ENCODE results near the gene SYNPO2L. TPM values are rescaled to one million over a fixed set of nuclear protein-coding genes. Genes with fewer than 3 reads are reported as not detected.

SYNPO2L gene
- total and polyA plus RNA-seq, 2 donors: 0.06 to 0.79 TPM

DNA sequence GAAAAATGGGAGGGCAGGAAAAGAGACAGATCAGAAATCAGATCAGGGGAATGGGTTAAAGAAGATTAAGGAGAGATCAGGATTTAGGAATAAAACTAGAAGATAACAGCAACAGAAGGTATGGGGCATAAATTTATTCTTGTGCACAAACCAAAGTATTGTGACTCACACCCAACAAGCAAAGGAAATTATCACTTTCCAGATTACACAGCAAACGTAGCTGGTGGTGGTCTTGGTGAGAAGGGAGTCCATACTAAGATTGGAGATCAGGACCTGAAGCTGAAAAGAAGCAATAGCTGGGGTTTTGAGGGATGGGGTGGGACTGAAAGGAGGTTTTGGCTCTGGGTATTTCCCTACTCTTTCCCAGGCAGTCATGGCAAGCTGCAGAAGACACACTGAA is 11.1 kb downstream of the SYNPO2L start:
- DNase-seq (ENCODE audit: extremely low spot score): no peak
- 65% methylated on average over 1 of the region's 1 CpG for WGBS
- Histone ChIP-seq H3K27ac (ENCODE audit: low read depth) (no peak overlapping the region), H3K4me1 (ENCODE audit: insufficient read depth) (no peaks in the 10 kb centered on the region), H3K4me3 (ENCODE audit: low read depth, low read length) (no peak overlapping the region), H3K36me3 (ENCODE audit: insufficient read depth) (no peaks in the 10 kb centered on the region)

DNA sequence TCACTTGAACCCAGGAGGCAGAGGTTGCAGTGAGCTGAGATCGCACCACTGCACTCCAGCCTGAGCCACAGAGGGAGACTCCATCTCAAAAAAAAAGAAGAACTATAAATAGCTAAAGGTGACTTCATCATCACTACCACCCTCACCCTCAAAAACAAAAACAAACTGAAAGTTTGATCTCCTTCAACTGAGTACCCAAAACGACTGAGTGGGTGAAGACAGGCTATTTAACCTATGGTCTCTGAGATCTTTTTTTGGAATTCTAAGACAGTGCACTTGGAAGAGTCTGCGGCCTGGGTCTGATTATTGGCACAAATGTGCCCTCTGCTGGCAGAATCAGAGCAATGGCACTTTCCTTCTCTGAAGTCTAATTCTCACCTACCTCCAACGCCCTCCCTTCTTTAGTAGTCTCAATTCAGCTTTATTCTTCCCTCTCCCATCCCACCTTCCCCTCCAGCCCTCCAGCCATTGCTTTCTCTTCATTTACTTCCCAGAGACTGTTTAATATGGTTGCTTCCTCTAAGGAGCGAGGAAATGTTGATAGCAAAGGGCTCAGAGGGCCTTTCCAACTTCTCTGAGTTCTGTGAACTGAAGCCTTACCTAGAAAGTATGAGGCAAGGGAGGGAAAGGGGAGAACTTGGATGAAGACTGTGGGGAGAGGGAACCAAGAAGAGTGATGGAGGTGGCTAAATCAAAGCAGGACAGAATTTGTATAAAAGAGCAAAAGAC is 11.7 kb downstream of the SYNPO2L start:
- H3K4me1 ChIP-seq (ENCODE audit: insufficient read depth): no peaks in the 10 kb centered on the region
- H3K4me3 ChIP-seq (ENCODE audit: low read depth, low read length): no peak overlapping the region
- no peak overlapping the region for H3K27ac ChIP-seq (ENCODE audit: low read depth)
- 18% methylated on average over 5 of the region's 5 CpGs for WGBS
- no peaks in the 10 kb centered on the region for H3K36me3 ChIP-seq (ENCODE audit: insufficient read depth)
- peak; percentile 31 for DNase-seq (ENCODE audit: extremely low spot score)

DNA sequence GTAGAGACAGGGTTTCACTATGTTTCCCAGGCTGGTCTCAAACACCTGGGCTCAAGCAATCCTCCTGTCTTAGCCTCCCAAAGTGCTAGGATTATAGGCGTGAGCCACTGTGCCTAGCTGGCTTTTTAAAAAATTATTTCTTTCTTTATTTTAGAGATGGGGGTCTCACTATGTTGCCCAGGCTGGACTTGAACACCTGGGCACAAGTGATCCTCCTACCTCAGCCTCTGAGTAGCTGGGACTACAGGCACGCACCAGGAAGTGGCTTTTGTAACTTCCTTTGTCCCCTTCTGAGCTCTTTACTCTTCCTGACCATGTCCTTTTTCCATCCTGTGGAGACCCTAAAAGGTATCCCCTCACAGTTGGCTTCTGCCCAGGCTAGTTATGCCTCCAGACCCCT is 12.5 kb downstream of the SYNPO2L start:
- Histone ChIP-seq H3K36me3 (ENCODE audit: insufficient read depth) (no peaks in the 10 kb centered on the region), H3K27ac (ENCODE audit: low read depth) (no peak overlapping the region), H3K4me3 (ENCODE audit: low read depth, low read length) (no peak overlapping the region), H3K4me1 (ENCODE audit: insufficient read depth) (no peaks in the 10 kb centered on the region)
- WGBS: 90% methylated on average over 2 of the region's 2 CpGs
- no peak for DNase-seq (ENCODE audit: extremely low spot score)

DNA sequence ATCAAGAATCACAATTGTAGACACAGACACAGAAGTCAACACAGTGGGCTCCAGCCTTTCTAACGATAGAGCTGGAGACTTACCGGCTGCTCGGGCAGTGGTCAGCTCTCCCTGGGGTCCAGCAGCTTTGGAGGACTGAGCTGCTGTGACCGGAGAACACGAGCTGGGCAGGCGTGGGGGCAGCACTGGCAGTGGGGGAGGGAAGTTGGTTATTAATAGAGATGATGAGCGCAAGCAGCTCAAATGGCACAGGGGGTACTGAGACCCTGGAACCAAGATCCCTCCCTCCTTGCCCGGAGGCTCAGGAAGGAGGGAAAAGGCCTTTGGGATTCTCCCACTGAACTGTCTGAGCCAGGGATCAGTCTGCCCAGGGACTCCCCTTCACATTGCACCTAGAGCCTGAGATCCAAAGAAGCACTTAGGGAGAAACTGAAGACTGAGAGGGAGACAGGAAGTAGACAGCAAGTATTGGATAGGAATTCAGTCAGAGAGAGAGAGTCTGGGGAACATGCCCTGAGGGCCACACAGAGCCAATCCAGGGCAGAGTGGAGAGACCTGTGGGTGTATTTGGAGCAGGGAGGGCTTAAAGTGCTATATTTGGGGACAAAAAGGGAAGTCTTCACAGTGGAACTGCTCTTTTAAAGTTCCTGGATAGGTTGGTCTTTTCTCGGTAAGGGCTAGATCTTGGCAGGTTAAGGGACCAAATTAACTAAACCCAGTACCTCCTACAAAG is 14.3 kb downstream of the SYNPO2L start, which contains the start of gene MYOZ1:
Gene MYOZ1, minus strand, starts transcription at position 147 of the 733 bp plus-strand sequence. CDS start 1,457 bp downstream, outside the sequence.
- WGBS: 69% methylated on average over 9 of the region's 9 CpGs

DNA sequence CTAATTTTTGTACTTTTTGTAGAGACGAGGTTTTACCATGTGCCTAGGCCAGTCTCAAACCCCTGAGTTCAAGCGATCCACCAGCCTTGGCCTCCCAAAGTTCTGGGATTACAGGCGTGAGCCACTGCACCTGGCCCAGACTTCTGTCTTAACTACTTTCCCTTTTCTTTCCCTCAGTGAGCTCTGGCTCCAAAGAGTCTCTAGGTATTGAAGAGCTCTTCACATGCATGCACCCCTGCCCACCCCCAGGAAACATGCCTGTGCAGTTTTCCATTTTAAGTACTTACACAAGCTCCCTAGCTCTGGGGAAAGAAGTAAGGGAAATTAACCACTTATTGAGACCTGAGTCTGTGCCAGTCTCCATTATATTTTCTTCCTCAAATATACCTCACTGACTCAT is 16.5 kb downstream of the SYNPO2L start:
- H3K4me3 ChIP-seq (ENCODE audit: low read depth, low read length): no peak overlapping the region
- H3K4me1 ChIP-seq (ENCODE audit: insufficient read depth): no peaks in the 10 kb centered on the region
- no peak for DNase-seq (ENCODE audit: extremely low spot score)
- H3K27ac ChIP-seq (ENCODE audit: low read depth): no peak overlapping the region
- H3K36me3 ChIP-seq (ENCODE audit: insufficient read depth): no peaks in the 10 kb centered on the region
- WGBS: 88% methylated on average over 3 of the region's 3 CpGs

More for the DNA sequence above, 14.3 kb downstream of the SYNPO2L start, which contains the start of gene MYOZ1:
- no peaks in the 10 kb centered on the region for H3K36me3 ChIP-seq (ENCODE audit: insufficient read depth)
- H3K4me3 ChIP-seq (ENCODE audit: low read depth, low read length): no peak within 1 kb of the TSS
- no peaks in the 10 kb centered on the region for H3K4me1 ChIP-seq (ENCODE audit: insufficient read depth)
- no peak for DNase-seq (ENCODE audit: extremely low spot score)
- no peak within 1 kb of the TSS for H3K27ac ChIP-seq (ENCODE audit: low read depth)

DNA sequence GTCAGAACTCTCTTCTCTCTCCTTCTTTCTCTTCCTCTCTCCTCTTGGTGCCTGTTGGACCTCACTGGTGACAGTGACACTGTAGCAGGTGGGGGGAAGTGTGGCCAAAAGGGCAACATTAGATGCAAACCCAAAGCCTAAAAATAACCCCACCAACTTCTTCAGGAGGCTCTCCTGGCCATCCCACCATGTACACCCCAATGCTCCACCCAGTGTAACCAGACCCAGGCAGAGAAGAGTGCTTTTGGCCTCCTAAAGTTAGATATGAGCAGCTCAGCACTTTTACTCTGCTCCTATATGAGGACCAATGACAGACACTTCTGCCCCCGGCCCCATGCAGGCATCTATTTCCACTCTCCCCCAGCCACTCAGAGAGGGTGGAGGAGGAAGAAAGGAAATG is 20.0 kb downstream of the SYNPO2L start:
- Histone ChIP-seq H3K27ac (ENCODE audit: low read depth) (no peak overlapping the region), H3K4me3 (ENCODE audit: low read depth, low read length) (no peak overlapping the region), H3K36me3 (ENCODE audit: insufficient read depth) (no peaks in the 10 kb centered on the region), H3K4me1 (ENCODE audit: insufficient read depth) (no peaks in the 10 kb centered on the region)
- WGBS: 49% methylated on average over 1 of the region's 1 CpG
- DNase-seq (ENCODE audit: extremely low spot score): no peak

DNA sequence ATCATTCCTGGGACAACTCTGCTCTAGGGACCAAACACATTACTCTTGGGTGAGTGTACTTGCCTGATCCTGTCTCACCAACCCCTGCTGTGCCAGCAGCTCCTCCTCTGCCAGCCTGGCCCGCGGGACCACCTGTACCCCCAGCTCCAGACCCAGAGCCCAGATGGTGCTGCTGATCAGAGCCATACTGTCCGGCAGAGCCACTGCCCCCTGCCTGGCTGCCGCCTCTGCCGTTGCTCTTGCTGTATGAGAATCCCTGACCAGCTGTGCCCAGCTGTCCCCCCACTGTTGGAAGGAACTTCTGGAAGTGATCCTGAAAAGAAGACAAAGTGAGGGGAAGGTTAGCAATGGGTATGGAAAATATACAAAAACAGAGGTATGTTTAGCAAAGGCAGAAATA is 21.4 kb downstream of the SYNPO2L start:
- Histone ChIP-seq H3K4me3 (ENCODE audit: low read depth, low read length) (no peak overlapping the region), H3K36me3 (ENCODE audit: insufficient read depth) (no peaks in the 10 kb centered on the region), H3K27ac (ENCODE audit: low read depth) (no peak overlapping the region), H3K4me1 (ENCODE audit: insufficient read depth) (no peaks in the 10 kb centered on the region)
- WGBS: 58% methylated on average over 5 of the region's 5 CpGs
- no peak for DNase-seq (ENCODE audit: extremely low spot score)

DNA sequence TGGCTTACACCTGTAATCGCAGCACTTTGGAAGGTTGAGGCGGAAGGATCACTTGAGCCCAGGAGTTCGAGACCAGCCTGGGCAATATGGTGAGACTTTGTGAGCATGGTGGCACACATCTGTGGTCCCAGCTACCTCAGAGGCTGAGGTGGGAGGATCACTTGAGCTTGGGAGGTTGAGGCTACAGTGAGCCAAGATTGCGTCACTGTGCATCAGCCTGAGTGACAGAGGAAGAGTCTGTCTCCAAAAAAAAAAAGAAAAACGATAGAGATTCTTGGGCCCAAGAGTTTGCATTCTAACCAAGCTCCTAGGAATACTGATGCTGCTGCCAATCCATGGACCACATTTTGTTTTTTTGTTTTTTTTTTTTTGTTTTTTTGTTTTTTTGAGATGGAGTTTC is 26.7 kb downstream of the SYNPO2L start:
- Histone ChIP-seq H3K27ac (ENCODE audit: low read depth) (no peak overlapping the region), H3K4me1 (ENCODE audit: insufficient read depth) (no peaks in the 10 kb centered on the region), H3K4me3 (ENCODE audit: low read depth, low read length) (no peak overlapping the region), H3K36me3 (ENCODE audit: insufficient read depth) (no peaks in the 10 kb centered on the region)
- WGBS: 95% methylated on average over 5 of the region's 5 CpGs
- DNase-seq (ENCODE audit: extremely low spot score): no peak

DNA sequence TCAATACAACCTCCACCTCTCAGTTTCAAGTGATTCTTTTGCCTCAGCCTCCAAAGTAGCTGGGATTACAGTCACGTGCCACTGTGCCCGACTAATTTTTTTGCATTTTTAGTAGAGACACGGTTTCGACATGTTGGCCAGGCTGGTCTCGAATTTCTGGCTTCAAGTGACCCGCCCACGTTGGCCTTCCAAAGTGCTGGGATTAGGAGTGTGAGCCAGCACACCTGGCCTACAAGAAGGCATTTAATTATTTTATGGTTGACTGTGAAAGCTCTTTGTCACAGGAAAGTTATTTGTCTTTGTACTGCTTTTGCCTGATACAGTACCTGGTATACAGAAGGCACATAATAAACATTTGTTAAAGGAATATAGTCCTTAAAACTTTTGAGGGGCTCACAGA is 27.4 kb downstream of the SYNPO2L start:
- WGBS: 64% methylated on average over 7 of the region's 7 CpGs
- DNase-seq (ENCODE audit: extremely low spot score): no peak
- no peaks in the 10 kb centered on the region for H3K4me1 ChIP-seq (ENCODE audit: insufficient read depth)

DNA sequence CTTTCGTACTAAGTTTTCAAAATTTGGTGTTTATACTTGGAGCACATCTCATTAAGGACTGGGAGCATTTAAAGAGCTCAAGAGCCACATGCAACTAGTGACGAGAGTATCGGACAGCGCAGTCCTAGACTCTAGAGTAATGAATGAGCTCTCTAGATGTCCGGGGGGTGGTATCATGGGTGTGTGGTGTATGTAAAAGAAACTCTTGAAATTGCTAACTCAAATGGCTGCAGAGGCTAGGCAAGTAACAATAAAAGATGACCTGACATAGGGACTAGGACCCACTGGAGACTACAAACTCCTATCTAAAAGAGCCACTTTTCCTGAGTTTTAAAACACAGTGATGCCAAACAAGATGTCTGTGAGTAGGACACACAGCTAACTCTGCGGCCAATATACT is 28.5 kb downstream of the SYNPO2L start:
- no peaks in the 10 kb centered on the region for H3K36me3 ChIP-seq (ENCODE audit: insufficient read depth)
- WGBS: 95% methylated on average over 6 of the region's 6 CpGs
- no peak for DNase-seq (ENCODE audit: extremely low spot score)
- no peak overlapping the region for H3K4me3 ChIP-seq (ENCODE audit: low read depth, low read length)
- no peak overlapping the region for H3K27ac ChIP-seq (ENCODE audit: low read depth)
- H3K4me1 ChIP-seq (ENCODE audit: insufficient read depth): no peaks in the 10 kb centered on the region

More for the DNA sequence above, 27.4 kb downstream of the SYNPO2L start:
- Histone ChIP-seq H3K36me3 (ENCODE audit: insufficient read depth) (no peaks in the 10 kb centered on the region), H3K4me3 (ENCODE audit: low read depth, low read length) (no peak overlapping the region), H3K27ac (ENCODE audit: low read depth) (no peak overlapping the region)

DNA sequence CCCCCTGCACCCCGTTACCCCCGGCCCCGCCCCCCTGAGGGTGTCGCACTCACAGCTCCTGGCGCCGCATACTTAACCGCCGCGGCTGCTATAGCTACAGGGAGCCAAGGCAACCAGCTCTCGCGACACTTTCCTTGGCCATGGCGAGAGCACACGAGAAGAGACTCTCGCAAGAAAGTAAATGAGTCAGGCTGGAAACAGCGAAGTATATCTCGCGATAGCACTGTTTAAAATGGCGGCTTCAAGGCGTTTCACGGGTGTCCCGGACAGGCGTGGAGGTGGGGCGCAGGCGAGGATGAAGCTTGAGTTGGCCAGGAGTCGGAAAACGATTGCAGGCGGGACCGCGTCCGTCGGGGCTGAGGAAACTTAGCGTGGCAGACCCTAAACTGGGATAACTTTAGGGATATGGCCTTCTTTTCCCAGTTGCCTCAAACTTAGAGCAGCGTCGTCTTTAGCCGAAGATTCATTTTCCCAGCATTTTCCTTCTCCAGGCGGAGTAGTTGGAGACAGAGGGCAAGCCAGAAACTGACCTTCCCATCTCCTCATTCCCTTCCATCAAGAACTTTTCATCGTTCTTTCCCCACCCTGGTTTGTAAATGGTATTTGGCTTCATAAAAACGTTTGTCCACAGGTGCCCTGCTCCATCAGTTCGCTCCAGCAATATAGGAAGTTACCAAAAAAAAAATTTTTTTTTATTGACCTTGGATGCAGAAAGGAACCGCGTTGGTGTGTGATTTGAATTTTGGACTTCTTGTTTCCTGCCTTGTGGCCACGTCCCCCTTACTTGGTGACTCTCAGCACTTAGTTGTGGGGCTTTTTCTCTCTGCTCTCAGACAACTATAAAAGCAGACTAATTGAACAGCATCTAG is 29.7 kb downstream of the SYNPO2L start:
- Histone ChIP-seq H3K27ac (ENCODE audit: low read depth) (peak overlapping the region; percentile 42), H3K4me1 (ENCODE audit: insufficient read depth) (no peaks in the 10 kb centered on the region), H3K36me3 (ENCODE audit: insufficient read depth) (no peaks in the 10 kb centered on the region), H3K4me3 (ENCODE audit: low read depth, low read length) (peak overlapping the region; percentile 92)
- DNase-seq (ENCODE audit: extremely low spot score): peak; percentile 96
- 2% methylated on average over 42 of the region's 42 CpGs for WGBS

DNA sequence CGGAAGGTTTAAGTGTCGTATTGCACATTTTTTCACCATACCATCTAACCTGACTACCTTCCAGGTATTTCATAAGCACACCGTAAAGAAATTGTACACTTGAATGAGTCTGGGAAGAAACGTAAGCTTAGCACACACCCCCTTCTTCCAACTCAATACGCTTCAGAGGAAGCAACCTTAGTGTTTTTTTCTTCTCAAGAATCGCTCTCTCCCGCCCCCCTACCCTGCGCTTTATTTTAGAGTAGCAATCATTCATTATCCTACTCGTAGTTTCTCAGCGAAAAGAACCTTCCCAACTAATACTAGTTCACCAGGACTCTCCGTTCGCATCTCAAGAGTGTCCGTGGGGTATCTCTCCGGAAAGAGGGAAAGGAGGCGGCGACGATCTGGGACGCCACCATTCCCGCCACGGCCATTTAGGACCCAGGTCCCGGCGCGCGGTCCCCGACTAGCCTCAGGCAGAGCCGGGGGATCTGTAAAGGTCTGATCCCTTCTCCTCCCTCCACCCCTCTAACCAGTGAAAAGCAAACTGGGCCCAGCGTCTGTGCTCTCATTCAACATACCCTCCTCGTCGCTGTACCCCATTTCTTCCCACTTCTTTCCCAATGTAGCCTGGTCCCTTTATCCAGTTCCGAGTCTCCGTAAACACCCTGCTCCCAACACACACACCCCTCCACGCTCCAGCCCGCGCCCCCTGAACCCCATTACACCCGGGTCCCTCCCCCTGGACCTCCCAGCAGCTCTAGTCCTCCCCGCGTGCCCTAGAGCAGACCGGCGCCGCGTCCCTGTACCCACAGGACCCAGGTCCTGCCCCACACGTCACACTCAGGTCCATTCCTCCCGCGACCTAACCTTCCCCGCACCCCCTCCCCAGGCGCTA is 30.6 kb downstream of the SYNPO2L start:
- under 1% methylated on average over 46 of the region's 46 CpGs for WGBS
- peak; percentile 26 for DNase-seq (ENCODE audit: extremely low spot score)

DNA sequence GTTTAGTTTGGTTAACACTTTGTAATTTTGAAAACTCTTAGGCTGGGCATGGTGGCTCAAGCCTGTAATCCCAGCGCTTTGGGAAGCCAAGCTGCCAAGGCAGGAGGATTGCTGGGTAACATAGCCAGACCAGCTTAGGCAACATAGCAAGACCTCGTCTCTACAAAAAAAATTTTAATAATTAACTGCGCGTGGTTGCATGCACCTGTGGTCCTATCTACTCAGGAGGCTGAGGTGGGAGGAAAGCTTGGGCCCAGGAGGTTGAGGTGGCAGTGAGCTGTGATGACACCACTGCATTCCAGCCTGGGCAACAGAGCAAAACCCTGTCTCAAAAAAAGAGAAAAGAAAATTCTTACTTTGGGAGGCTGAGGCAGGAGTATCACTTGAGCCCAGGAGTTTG is 32.8 kb downstream of the SYNPO2L start:
- Histone ChIP-seq H3K27ac (ENCODE audit: low read depth) (no peak overlapping the region), H3K36me3 (ENCODE audit: insufficient read depth) (no peaks in the 10 kb centered on the region), H3K4me1 (ENCODE audit: insufficient read depth) (no peaks in the 10 kb centered on the region), H3K4me3 (ENCODE audit: low read depth, low read length) (no peak overlapping the region)
- no peak for DNase-seq (ENCODE audit: extremely low spot score)
- 94% methylated on average over 4 of the region's 4 CpGs for WGBS

More for the DNA sequence above, 30.6 kb downstream of the SYNPO2L start:
- H3K4me3 ChIP-seq (ENCODE audit: low read depth, low read length): peak overlapping the region; percentile 92
- no peaks in the 10 kb centered on the region for H3K4me1 ChIP-seq (ENCODE audit: insufficient read depth)
- H3K36me3 ChIP-seq (ENCODE audit: insufficient read depth): no peaks in the 10 kb centered on the region
- peak overlapping the region; percentile 62 for H3K27ac ChIP-seq (ENCODE audit: low read depth)

All from urinary bladder (tissue), 4 donors.